ENCODE data around the gene TACR1.

TACR1 gene

DNA sequence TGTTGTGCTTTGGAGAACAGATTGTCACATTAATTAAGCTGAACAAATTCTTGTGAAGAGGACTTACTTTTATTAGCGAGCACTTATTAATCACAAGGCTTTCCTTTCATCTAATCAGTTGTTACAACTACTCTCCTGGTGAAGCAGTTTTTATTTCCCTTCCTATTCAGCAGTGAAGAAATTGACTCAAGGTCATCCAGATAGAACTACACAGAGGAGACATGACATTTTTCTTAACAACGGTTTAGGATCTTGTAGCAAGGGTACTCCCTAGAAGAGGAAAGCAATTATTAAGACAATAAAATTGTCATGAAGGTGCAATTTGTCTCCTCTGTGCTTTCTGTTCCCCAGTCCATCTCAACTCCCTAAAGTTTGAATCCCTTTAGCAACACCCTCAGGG, 179.5 kb downstream of the TACR1 start:
- DNase-seq (ENCODE audit: low read depth in 2 of 2): no peak

DNA sequence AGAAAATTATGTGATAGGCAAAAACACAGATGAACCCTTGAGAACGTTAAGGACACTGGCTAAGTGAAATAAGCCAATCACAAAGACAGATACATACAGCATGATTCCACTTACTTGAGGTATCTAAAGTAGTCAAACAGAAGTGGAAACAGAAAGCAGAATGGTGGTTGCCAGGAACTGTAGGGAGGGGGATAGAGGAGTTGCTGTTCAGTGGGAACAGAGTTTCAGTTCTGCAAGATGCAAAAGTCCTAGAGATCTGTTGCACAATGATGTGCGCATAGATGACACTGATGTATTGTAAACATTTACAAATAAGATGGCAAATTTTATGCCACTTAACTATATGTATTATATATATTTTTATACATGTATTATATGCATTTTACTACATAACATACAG, 181.2 kb downstream of the TACR1 start:
- no peak for DNase-seq (ENCODE audit: low read depth in 2 of 2)

DNA sequence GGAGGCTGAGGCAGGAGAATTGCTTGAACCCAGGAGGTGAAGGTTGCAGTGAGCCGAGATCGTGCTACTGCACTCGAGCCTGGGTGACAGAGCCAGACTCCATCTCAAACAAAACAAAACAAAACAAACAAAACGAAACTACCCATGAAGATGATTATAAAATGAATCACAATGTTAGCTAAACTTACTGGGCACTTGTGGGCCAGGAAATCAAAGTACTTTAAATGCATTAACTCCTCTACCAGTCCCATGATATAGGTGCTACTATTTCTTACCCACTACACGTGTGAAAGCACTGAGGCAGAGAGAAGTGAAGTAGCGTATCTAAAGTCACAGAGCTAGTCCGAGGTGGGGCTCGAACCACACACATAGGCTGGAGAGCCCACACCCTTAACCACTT, 187.2 kb downstream of the TACR1 start:
- no peak for DNase-seq (ENCODE audit: low read depth in 2 of 2)

DNA sequence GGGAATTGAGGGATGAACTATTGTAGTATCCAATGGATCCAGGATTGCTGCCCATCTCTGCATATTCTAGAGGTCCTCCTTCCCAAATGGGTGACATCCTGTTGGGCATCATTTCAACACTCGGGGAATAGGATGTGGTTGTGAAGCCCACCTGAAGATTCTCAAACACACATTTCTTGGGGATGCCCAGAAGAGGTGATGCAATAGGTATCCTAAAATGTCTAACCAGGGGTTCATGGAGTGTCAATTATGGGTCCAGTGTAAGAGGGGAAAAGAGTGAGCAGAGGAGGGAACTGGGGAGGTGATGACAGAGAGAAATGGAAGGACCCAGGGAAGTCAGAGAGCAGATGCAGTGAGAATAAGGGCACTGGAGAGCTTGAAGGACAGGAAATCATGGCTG, 188.7 kb downstream of the TACR1 start:
- DNase-seq (ENCODE audit: low read depth in 2 of 2): no peak

DNA sequence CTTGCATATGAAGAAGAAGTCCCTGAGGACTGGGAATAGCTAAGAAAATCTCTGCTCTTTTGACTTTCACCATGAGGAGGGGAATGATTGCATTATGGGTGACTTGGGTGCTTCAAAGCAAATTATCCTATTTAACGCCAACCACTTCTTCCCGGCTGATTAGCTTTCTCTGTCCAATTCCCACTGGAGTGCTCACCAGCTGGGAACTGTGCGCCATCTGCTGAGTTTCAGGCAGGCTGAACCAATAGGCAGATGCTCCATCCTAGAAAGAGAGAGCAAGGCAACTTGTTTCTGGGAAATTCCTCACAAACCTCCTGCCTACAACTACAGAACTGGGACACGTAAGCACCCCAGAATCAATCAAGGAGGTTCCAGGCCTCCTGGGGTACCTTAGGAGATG, 191.5 kb downstream of the TACR1 start:
- no peak for DNase-seq (ENCODE audit: low read depth in 2 of 2)

DNA sequence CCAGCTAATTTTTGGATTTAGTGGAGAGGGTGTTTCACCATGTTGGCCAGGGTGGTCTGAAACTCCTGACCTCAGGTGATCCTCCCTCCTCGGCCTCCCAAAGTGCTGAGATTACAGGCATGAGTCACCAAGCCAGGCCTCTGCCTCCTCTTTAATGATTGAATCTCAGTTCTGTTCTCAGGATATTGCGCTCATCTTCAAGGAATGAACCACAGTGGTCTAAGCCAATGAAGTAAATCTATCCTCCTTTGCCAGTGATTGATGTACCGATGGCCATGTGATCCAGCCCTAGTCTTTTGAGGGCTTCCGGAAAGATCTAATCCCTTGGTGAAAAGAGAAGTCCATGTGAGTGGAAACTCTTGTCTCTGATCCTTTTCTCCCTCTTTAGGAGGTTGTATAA, 192.3 kb downstream of the TACR1 start:
- no peak for DNase-seq (ENCODE audit: low read depth in 2 of 2)

DNA sequence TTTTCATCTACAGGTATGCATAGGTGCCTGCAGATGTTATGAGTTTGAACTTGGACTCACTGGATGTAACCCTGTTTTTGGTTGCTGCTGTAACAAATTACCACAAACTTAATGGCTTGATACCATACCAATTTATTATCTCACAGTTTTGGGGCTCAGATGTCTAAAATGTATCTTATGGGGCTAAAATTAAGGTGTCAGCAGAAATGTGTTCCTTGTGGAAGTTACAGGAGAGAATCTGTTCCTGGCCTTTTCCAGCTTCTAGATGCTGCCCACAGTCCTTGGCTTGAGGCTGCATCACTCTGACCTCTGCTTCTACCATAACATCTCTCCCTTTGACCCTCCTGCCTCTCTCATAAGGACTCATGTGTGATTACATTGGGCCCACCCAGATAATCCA, 193.3 kb downstream of the TACR1 start:
- DNase-seq (ENCODE audit: low read depth in 2 of 2): no peak

DNA sequence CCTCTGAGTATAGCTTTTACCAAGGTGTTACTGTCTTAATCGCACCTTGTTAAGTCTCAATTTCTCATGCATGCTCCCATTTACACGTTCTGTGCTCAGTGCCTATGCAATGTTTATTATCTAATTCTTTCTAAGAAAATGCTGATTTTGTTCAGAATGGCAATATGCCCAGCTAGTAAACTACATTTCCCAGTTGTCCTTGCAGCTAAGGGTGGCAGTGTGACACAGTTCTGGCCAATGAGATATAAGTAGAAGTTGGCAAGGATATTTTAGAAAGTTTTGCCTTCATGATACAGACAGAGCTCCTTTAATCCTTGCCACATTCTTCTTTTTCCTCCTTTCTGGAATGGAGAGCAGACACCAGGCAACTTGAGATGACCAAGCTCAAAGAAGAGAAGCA, 195.5 kb downstream of the TACR1 start:
- no peak for DNase-seq (ENCODE audit: low read depth in 2 of 2)

DNA sequence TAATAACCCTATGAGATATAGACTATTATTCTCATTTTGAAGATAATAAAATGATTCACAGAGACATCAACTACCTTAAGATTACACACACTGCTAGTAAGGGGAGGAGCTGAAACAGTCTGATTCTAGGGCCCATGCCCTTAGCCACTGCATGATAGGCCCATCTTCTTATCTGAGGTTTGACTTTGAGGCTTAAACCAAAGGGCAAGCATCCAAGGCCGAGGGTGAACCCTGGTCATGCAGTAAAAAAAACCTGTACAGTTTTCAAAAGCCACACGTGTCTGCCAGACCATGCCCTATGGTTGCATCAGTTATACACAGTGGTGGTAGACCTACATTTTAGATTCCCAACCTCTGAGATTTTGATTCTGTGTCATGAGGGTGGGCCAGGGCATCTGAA, 196.0 kb downstream of the TACR1 start:
- no peak for DNase-seq (ENCODE audit: low read depth in 2 of 2)

DNA sequence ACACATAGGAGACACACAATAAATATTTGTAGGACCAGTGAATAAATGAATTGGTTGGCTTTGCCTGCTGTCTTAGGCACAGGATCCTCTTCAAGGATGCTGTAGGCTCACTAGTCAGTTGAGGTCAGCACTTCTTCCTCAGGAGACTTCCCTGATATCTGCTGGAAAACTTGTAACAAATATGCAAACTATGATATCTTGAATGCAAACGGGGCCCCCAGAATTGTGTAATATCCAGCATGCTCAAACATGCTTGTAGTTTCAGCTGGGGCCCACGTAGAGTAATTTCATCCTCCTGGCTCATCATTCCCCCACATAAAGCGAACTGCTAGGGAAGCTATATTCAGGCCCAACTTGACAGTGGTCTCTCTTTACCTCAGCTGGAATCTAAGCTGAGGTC, 197.3 kb downstream of the TACR1 start:
- peak; percentile 53 to 54 for DNase-seq (ENCODE audit: low read depth in 2 of 2)

DNA sequence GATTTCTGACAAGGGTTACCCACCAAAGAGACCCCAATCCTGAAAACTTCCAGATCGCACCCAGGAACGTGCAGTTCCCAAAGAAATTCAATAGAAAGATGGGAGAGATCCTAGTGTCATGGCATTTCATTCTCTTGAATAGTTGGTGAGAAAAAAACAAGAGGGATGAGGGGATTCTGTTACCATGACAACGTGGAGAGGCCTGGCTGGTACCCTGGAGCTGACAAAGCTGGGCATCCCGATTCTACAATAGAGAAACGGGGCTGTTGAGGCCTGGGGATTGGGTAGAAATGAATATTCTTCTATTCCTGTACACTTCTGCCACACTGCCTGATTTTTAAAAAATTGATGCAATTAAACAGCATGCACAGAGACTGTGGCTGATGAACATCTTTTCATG, 199.9 kb downstream of the TACR1 start:
- DNase-seq (ENCODE audit: low read depth in 2 of 2): no peak
